ENCODE measurements around the gene CTRB1. TPM values are rescaled to one million over a fixed set of nuclear protein-coding genes. Genes with fewer than 3 reads are reported as not detected.
"Not testable (repeated sequence)": the region's sequence is repeated elsewhere in the genome, so short reads cannot be mapped to it uniquely, and the experiment has no call there.

CTRB1 gene
- total RNA-seq, 6 donors from 2014 or later, result 5.1 to 11.3 TPM; not detected in 4

GRCh38 chr16:75203096-75203495 lies 15.7 kb upstream of the CTRB1 start:
- Histone ChIP-seq H3K36me3 (no peaks in the 10 kb centered on the region), H3K27me3 (no peaks in the 10 kb centered on the region), H3K4me1 (peaks cover 0 to 6% (median 1%) of the 10 kb centered on the region in 4 donors), H3K27ac (no peak overlapping the region), H3K9me3 (no peaks in the 10 kb centered on the region), H3K4me3 (no peak overlapping the region)
- TF ChIP-seq POLR2A (IDR thresholded peaks at IDR 0.05), result no peak
- TF ChIP-seq POLR2AphosphoS5 (IDR thresholded peaks at IDR 0.05), result no peak
- TF ChIP-seq, protein P1, sequence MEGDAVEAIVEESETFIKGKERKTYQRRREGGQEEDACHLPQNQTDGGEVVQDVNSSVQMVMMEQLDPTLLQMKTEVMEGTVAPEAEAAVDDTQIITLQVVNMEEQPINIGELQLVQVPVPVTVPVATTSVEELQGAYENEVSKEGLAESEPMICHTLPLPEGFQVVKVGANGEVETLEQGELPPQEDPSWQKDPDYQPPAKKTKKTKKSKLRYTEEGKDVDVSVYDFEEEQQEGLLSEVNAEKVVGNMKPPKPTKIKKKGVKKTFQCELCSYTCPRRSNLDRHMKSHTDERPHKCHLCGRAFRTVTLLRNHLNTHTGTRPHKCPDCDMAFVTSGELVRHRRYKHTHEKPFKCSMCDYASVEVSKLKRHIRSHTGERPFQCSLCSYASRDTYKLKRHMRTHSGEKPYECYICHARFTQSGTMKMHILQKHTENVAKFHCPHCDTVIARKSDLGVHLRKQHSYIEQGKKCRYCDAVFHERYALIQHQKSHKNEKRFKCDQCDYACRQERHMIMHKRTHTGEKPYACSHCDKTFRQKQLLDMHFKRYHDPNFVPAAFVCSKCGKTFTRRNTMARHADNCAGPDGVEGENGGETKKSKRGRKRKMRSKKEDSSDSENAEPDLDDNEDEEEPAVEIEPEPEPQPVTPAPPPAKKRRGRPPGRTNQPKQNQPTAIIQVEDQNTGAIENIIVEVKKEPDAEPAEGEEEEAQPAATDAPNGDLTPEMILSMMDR (IDR thresholded peaks at IDR 0.05), result no peak
- no peak for TF ChIP-seq EP300 (IDR thresholded peaks at IDR 0.05)
- no peak for ATAC-seq (ENCODE audit: low FRiP score in 2 of 2)
- 93 to 95% methylated on average over 12 of the region's 12 CpGs for WGBS, 2 donors
- DNase-seq, result no peak

DNA sequence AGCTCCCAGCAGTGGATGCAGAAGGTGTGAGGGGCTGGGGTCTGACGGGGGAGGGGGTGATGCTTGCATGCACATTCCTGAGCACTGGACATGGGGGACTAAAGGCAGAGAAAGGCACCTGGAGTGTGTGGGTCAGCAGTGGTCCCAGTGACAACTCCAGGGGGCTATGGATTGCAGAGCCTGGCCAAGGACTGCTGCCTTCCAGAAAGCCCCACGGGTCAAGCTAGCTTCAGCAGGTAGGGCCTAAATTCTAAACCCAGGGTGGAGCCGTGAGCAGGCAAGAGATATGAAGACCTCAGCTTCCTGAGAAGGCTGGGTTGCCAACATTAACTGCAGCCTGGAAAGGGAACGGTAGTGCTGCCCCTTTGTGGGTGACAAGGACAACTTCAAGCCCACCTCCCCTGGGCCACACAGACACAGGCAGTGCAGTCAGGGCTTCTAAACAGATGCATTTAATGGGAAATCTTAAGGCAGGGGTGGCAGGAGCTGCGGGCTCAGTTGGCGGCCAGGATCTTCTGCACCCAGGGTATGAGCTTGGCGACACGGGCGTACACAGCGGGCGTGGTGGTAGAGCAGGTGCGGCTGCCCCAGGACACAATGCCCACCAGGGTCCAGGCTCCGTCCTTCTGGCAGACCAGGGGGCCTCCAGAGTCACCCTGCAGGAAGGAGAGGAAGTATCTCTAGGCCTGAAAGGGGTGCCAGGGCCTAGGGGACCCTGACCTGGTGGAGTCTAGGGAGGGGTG lies 14.9 kb upstream of the CTRB1 start:
- ATAC-seq (ENCODE audit: low FRiP score in 2 of 2), result no peak
- no peak overlapping the region for H3K27ac ChIP-seq
- H3K4me3 ChIP-seq, result no peak overlapping the region
- peak in 1 of 2 donors; percentile 35 for DNase-seq
- 83 to 84% methylated on average over 4 to 13 of the region's 13 CpGs for WGBS, 2 donors
- no peaks in the 10 kb centered on the region for H3K36me3 ChIP-seq
- peaks cover 0 to 6% (median 1%) of the 10 kb centered on the region in 4 donors for H3K4me1 ChIP-seq
- H3K9me3 ChIP-seq, result no peaks in the 10 kb centered on the region
- no peaks in the 10 kb centered on the region for H3K27me3 ChIP-seq
- TF ChIP-seq, protein P1 (IDR thresholded peaks at IDR 0.05), result no peak
- TF ChIP-seq POLR2A (IDR thresholded peaks at IDR 0.05) (no peak), EP300 (IDR thresholded peaks at IDR 0.05) (no peak), POLR2AphosphoS5 (IDR thresholded peaks at IDR 0.05) (no peak)

DNA sequence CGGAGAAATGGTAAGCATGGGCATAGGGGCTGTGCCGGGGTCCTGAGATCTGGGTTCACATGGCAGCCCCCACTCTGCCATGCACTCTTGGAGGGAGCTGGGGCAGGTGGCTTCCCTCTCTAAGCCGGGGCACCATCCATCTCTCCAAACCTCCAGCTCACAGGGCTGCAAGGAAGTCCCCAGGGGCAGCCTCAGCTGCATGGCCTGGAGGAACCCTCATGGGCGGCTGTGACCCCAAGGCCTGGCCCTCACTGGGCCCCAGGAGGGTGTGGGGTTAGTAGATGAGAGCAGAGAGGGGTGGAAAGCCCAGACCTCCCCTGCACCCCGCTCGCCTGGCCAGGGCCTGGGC lies 14.4 kb upstream of the CTRB1 start:
- Histone ChIP-seq H3K4me1 (peaks cover 0 to 3% (median 1%) of the 10 kb centered on the region in 4 donors), H3K9me3 (no peaks in the 10 kb centered on the region), H3K27ac (no peak overlapping the region), H3K4me3 (no peak overlapping the region), H3K36me3 (no peaks in the 10 kb centered on the region), H3K27me3 (no peaks in the 10 kb centered on the region)
- DNase-seq, result peak in 1 of 2 donors; percentile 44
- WGBS, 2 donors, result 88 to 100% methylated on average over 2 to 4 of the region's 6 CpGs
- TF ChIP-seq EP300 (IDR thresholded peaks at IDR 0.05) (no peak), POLR2AphosphoS5 (IDR thresholded peaks at IDR 0.05) (no peak), POLR2A (IDR thresholded peaks at IDR 0.05) (no peak)
- TF ChIP-seq, protein P1 (IDR thresholded peaks at IDR 0.05), result no peak
- no peak for ATAC-seq (ENCODE audit: low FRiP score in 2 of 2)

DNA sequence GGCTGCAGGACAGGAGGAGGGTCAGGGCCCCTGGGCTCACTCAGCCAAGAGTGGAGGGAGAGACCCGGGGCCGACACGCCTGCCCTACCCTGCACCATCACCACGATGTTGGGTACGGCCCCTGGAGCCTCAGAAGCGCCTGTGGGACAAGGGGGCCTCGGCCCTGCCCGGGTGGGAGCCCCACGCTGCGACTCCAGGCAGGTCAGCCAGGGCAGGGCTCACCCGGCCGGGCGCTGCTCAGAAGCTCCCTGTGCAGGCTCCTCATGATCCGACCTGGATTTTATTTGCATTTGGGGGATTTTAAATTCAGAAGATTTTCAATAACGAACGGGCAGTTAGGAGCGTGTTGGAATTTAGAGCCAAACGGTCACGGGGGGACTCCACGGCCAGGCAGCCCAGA lies 13.9 kb upstream of the CTRB1 start:
- H3K4me3 ChIP-seq; H3K36me3 ChIP-seq; DNase-seq; H3K27me3 ChIP-seq; H3K4me1 ChIP-seq; ATAC-seq (ENCODE audit: low FRiP score in 2 of 2); H3K27ac ChIP-seq; H3K9me3 ChIP-seq: not testable (repeated sequence)
- WGBS, 2 donors, result no CpG with 5 or more reads among the region's 20 CpGs

DNA sequence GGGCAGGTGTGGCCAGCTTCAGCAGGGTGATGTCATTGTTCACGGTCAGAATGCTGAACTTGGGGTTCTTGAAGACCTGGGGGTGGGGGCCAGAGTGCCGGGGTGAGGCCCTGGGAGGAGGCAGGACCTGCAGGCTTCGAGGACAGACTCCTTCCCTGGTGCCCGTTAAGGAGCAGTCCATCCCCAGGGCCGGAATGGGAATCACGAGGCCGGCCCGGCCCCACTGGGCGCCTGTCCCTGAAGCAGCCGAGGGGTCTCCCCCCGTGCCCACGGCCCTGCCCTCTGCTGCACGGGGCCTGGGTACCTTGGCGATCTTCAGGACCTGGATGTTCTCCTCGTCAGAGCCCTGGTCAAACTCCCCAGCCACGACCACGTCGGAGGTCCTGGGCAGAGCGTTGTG lies 13.3 kb upstream of the CTRB1 start:
- H3K27ac ChIP-seq; H3K9me3 ChIP-seq; ATAC-seq (ENCODE audit: low FRiP score in 2 of 2); H3K27me3 ChIP-seq; H3K36me3 ChIP-seq; H3K4me3 ChIP-seq; H3K4me1 ChIP-seq: not testable (repeated sequence)
- WGBS, 2 donors, result no CpG with 5 or more reads among the region's 19 CpGs
- peak in 1 of 2 donors; percentile 66 for DNase-seq

- DNase-seq, result peak in 1 of 2 donors; percentile 65
Measured at GRCh38 chr16:75205961-75206748, 12.6 kb upstream of the CTRB1 start.

More at GRCh38 chr16:75205961-75206748, 12.6 kb upstream of the CTRB1 start:
- 77 to 80% methylated on average over 10 to 19 of the region's 25 CpGs for WGBS, 2 donors
- not testable (repeated sequence) for H3K4me3 ChIP-seq, H3K36me3 ChIP-seq, H3K9me3 ChIP-seq, H3K27me3 ChIP-seq, H3K4me1 ChIP-seq, H3K27ac ChIP-seq
- peak; percentile 4 to 6 for ATAC-seq (ENCODE audit: low FRiP score in 2 of 2)

Measured in upper lobe of left lung (tissue), 6 donors.